ENCODE results near the gene VPS37B.

Gene VPS37B

GRCh38 chr12:122864894-122865253 is 31.1 kb downstream of the VPS37B start:
- Histone ChIP-seq H2AFZ (ENCODE audit: insufficient read depth, low read length, poor library complexity) (no peak overlapping the region), H2BK12ac (ENCODE audit: low read length) (no peak overlapping the region), H3K9ac (ENCODE audit: low read length) (no peak overlapping the region), H2BK120ac (ENCODE audit: insufficient read depth, low read length, poor library complexity) (no peak overlapping the region), H3K4ac (ENCODE audit: low read depth, low read length) (no peak overlapping the region), H3K4me2 (ENCODE audit: low read length) (no peak overlapping the region), H2AK5ac (ENCODE audit: low read length) (no peak overlapping the region), H3K79me1 (ENCODE audit: low read length) (no peaks in the 10 kb centered on the region), H4K8ac (ENCODE audit: low read depth, low read length) (no peak overlapping the region), H3K9me3 (ENCODE audit: insufficient read depth, low read depth, low read length) (no peaks in the 10 kb centered on the region), H3K4me3 (ENCODE audit: low read depth, low read length) (peak overlapping the region; percentile 5), H3K18ac (ENCODE audit: low read length) (no peak overlapping the region), H3K23ac (ENCODE audit: low read length) (no peak overlapping the region), H3K4me1 (ENCODE audit: control insufficient read depth in 1 of 2, insufficient read depth in 2 of 2, low read length in 2 of 2) (peaks cover 0 to 4% of the 10 kb centered on the region in 2 experiments), H3K79me2 (ENCODE audit: control insufficient read depth, insufficient read depth, low read length, poor library complexity) (no peaks in the 10 kb centered on the region), H3K36me3 (ENCODE audit: control insufficient read depth in 1 of 2, insufficient read depth in 2 of 2, low read length in 2 of 2) (peaks cover 51 to 59% of the 10 kb centered on the region in 2 experiments), H3K27ac (ENCODE audit: low read depth, low read length) (no peak overlapping the region), H3K27me3 (ENCODE audit: insufficient read depth, low read length) (no peaks in the 10 kb centered on the region), H2BK5ac (ENCODE audit: low read depth, low read length, poor library complexity) (no peak overlapping the region), H4K91ac (ENCODE audit: low read depth, low read length) (no peak overlapping the region), H4K12ac (ENCODE audit: low read depth, low read length) (no peak overlapping the region), H3K14ac (ENCODE audit: low read length) (no peak overlapping the region)
- DNase-seq = no peak
- no CpG with 5 or more reads among the region's 5 CpGs for WGBS (ENCODE audit: extremely low coverage, insufficient coverage, insufficient read length)

GRCh38 chr12:122862872-122863701 is 32.8 kb downstream of the VPS37B start:
- H2AFZ ChIP-seq (ENCODE audit: insufficient read depth, low read length, poor library complexity) = no peak overlapping the region
- no peaks in the 10 kb centered on the region for H3K9me3 ChIP-seq (ENCODE audit: insufficient read depth, low read depth, low read length)
- no peak overlapping the region for H3K18ac ChIP-seq (ENCODE audit: low read length)
- H3K4ac ChIP-seq (ENCODE audit: low read depth, low read length) = no peak overlapping the region
- H3K4me3 ChIP-seq (ENCODE audit: low read depth, low read length) = no peak overlapping the region
- H3K27me3 ChIP-seq (ENCODE audit: insufficient read depth, low read length) = no peaks in the 10 kb centered on the region
- DNase-seq = peak in 1 of 2 donors; percentile 51
- no peak overlapping the region for H3K9ac ChIP-seq (ENCODE audit: low read length)
- no peak overlapping the region for H2BK120ac ChIP-seq (ENCODE audit: insufficient read depth, low read length, poor library complexity)
- no peak overlapping the region for H4K8ac ChIP-seq (ENCODE audit: low read depth, low read length)
- no peak overlapping the region for H3K4me2 ChIP-seq (ENCODE audit: low read length)
- H3K36me3 ChIP-seq (ENCODE audit: control insufficient read depth in 1 of 2, insufficient read depth in 2 of 2, low read length in 2 of 2) = peaks cover 37 to 45% of the 10 kb centered on the region in 2 experiments
- H2BK12ac ChIP-seq (ENCODE audit: low read length) = no peak overlapping the region
- no peak overlapping the region for H2AK5ac ChIP-seq (ENCODE audit: low read length)
- H3K23ac ChIP-seq (ENCODE audit: low read length) = no peak overlapping the region
- no peak overlapping the region for H2BK5ac ChIP-seq (ENCODE audit: low read depth, low read length, poor library complexity)
- WGBS (ENCODE audit: extremely low coverage, insufficient coverage, insufficient read length) = no CpG with 5 or more reads among the region's 12 CpGs
- H3K27ac ChIP-seq (ENCODE audit: low read depth, low read length) = no peak overlapping the region
- no peaks in the 10 kb centered on the region for H3K79me1 ChIP-seq (ENCODE audit: low read length)
- no peak overlapping the region for H3K14ac ChIP-seq (ENCODE audit: low read length)
- no peak overlapping the region for H4K91ac ChIP-seq (ENCODE audit: low read depth, low read length)
- no peaks in the 10 kb centered on the region for H3K79me2 ChIP-seq (ENCODE audit: control insufficient read depth, insufficient read depth, low read length, poor library complexity)
- H4K12ac ChIP-seq (ENCODE audit: low read depth, low read length) = no peak overlapping the region
- peaks cover 0 to 4% of the 10 kb centered on the region in 2 experiments for H3K4me1 ChIP-seq (ENCODE audit: control insufficient read depth in 1 of 2, insufficient read depth in 2 of 2, low read length in 2 of 2)

DNA sequence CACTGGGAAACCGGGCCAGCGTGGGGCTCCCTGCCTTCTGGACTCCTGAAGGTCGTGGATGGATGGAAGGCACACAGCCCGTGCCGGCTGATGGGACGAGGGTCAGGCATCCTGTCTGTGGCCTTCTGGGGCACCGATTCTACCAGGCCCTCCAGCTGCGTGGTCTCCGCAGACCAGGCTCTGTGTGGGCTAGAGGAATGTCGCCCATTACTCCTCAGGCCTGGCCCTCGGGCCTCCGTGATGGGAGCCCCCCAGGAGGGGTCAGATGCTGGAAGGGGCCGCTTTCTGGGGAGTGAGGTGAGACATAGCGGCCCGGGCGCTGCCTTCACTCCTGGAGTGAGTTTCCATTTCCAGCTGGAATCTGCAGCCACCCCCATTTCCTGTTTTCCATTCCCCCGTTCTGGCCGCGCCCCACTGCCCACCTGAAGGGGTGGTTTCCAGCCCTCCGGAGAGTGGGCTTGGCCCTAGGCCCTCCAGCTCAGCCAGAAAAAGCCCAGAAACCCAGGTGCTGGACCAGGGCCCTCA is 33.8 kb downstream of the VPS37B start:
- Histone ChIP-seq H2BK12ac (ENCODE audit: low read length) (no peak overlapping the region), H3K23ac (ENCODE audit: low read length) (no peak overlapping the region), H4K91ac (ENCODE audit: low read depth, low read length) (no peak overlapping the region), H3K18ac (ENCODE audit: low read length) (no peak overlapping the region), H3K79me2 (ENCODE audit: control insufficient read depth, insufficient read depth, low read length, poor library complexity) (no peaks in the 10 kb centered on the region), H3K79me1 (ENCODE audit: low read length) (no peaks in the 10 kb centered on the region), H2BK120ac (ENCODE audit: insufficient read depth, low read length, poor library complexity) (no peak overlapping the region), H3K9me3 (ENCODE audit: insufficient read depth, low read depth, low read length) (no peaks in the 10 kb centered on the region), H3K9ac (ENCODE audit: low read length) (no peak overlapping the region), H2AFZ (ENCODE audit: insufficient read depth, low read length, poor library complexity) (no peak overlapping the region), H4K8ac (ENCODE audit: low read depth, low read length) (no peak overlapping the region), H3K4ac (ENCODE audit: low read depth, low read length) (no peak overlapping the region), H3K14ac (ENCODE audit: low read length) (no peak overlapping the region), H4K12ac (ENCODE audit: low read depth, low read length) (no peak overlapping the region), H3K4me1 (ENCODE audit: control insufficient read depth in 1 of 2, insufficient read depth in 2 of 2, low read length in 2 of 2) (peaks cover 0 to 4% of the 10 kb centered on the region in 2 experiments), H3K36me3 (ENCODE audit: control insufficient read depth in 1 of 2, insufficient read depth in 2 of 2, low read length in 2 of 2) (peaks cover 27 to 37% of the 10 kb centered on the region in 2 experiments), H3K4me2 (ENCODE audit: low read length) (no peak overlapping the region), H3K27me3 (ENCODE audit: insufficient read depth, low read length) (no peaks in the 10 kb centered on the region), H2AK5ac (ENCODE audit: low read length) (no peak overlapping the region), H3K4me3 (ENCODE audit: low read depth, low read length) (no peak overlapping the region), H3K27ac (ENCODE audit: low read depth, low read length) (no peak overlapping the region), H2BK5ac (ENCODE audit: low read depth, low read length, poor library complexity) (no peak overlapping the region)
- DNase-seq = no peak
- no CpG with 5 or more reads among the region's 20 CpGs for WGBS (ENCODE audit: extremely low coverage, insufficient coverage, insufficient read length)

- Histone ChIP-seq H3K79me2 (ENCODE audit: control insufficient read depth, insufficient read depth, low read length, poor library complexity) (no peaks in the 10 kb centered on the region), H2AK5ac (ENCODE audit: low read length) (no peak overlapping the region), H3K23ac (ENCODE audit: low read length) (no peak overlapping the region), H3K4me3 (ENCODE audit: low read depth, low read length) (no peak overlapping the region), H2AFZ (ENCODE audit: insufficient read depth, low read length, poor library complexity) (no peak overlapping the region), H3K4me1 (ENCODE audit: control insufficient read depth in 1 of 2, insufficient read depth in 2 of 2, low read length in 2 of 2) (peaks cover 0 to 4% of the 10 kb centered on the region in 2 experiments), H4K91ac (ENCODE audit: low read depth, low read length) (no peak overlapping the region), H3K27me3 (ENCODE audit: insufficient read depth, low read length) (no peaks in the 10 kb centered on the region), H3K4me2 (ENCODE audit: low read length) (no peak overlapping the region), H4K12ac (ENCODE audit: low read depth, low read length) (no peak overlapping the region), H3K14ac (ENCODE audit: low read length) (no peak overlapping the region), H3K79me1 (ENCODE audit: low read length) (no peaks in the 10 kb centered on the region), H3K36me3 (ENCODE audit: control insufficient read depth in 1 of 2, insufficient read depth in 2 of 2, low read length in 2 of 2) (peaks cover 21 to 31% of the 10 kb centered on the region in 2 experiments), H3K9me3 (ENCODE audit: insufficient read depth, low read depth, low read length) (no peaks in the 10 kb centered on the region), H3K18ac (ENCODE audit: low read length) (no peak overlapping the region), H2BK12ac (ENCODE audit: low read length) (no peak overlapping the region), H3K4ac (ENCODE audit: low read depth, low read length) (no peak overlapping the region), H4K8ac (ENCODE audit: low read depth, low read length) (no peak overlapping the region), H2BK5ac (ENCODE audit: low read depth, low read length, poor library complexity) (no peak overlapping the region), H2BK120ac (ENCODE audit: insufficient read depth, low read length, poor library complexity) (no peak overlapping the region), H3K27ac (ENCODE audit: low read depth, low read length) (no peak overlapping the region), H3K9ac (ENCODE audit: low read length) (no peak overlapping the region)
- WGBS (ENCODE audit: extremely low coverage, insufficient coverage, insufficient read length) = no CpG with 5 or more reads among the region's 5 CpGs
- no peak for DNase-seq
Observed at GRCh38 chr12:122861587-122861970, 34.3 kb downstream of the VPS37B start.
